ENCODE measurements around the gene C3orf70.

The C3orf70 gene

GRCh38 chr3:185046603-185047002 is 106.3 kb downstream of the C3orf70 start:
- DNase-seq: no peak

GRCh38 chr3:185046164-185046515 is 106.7 kb downstream of the C3orf70 start:
- no peak for DNase-seq

GRCh38 chr3:185042312-185043050 is 110.4 kb downstream of the C3orf70 start:
- DNase-seq: no peak

- DNase-seq: no peak
Observed at GRCh38 chr3:185041540-185041939, 111.3 kb downstream of the C3orf70 start.

- DNase-seq: no peak
Observed at GRCh38 chr3:185040425-185040824, 112.4 kb downstream of the C3orf70 start.

- DNase-seq: no peak
Observed at GRCh38 chr3:185037801-185038200, 115.1 kb downstream of the C3orf70 start.

GRCh38 chr3:185030951-185031350 is 121.9 kb downstream of the C3orf70 start:
- no peak for DNase-seq

- DNase-seq: no peak
Observed at GRCh38 chr3:185030399-185030798, 122.5 kb downstream of the C3orf70 start.

GRCh38 chr3:185029086-185029485 is 123.8 kb downstream of the C3orf70 start:
- DNase-seq: no peak

GRCh38 chr3:185028121-185028520 is 124.7 kb downstream of the C3orf70 start:
- DNase-seq: no peak
